KG1 (cell line): ENCODE measurements around the gene PPP1R13B.
"Not testable (repeated sequence)": the region's sequence is repeated elsewhere in the genome, so short reads cannot be mapped to it uniquely, and the experiment has no call there.

Experiments used
- DNase-seq: peaks from one replicate; lab custom pipeline; 2025; lab: John Stamatoyannopoulos, UW

PPP1R13B gene

GRCh38 chr14:103834956-103835355, 12.4 kb downstream of the PPP1R13B start:
- DNase-seq, result no peak

DNA sequence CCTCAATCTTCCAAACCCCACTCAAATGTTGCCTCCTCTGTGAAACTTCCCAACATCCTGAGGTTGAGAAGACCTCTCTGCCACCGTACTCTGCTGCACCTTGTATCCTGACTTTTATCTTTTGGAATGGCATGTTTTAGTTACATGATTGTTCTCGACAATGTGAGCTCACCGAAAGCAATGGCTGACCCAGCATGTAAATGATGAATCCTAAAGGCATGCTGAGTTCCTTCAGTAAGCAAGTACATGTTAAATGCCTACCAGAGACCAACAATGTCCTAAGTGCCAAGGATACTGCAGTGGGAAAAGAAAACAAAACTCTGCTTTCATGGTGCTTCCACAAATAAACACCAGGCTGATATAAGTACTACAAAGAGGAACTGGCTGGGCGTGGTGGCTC, 13.7 kb downstream of the PPP1R13B start:
- no peak for DNase-seq

GRCh38 chr14:103832046-103832445, 15.3 kb downstream of the PPP1R13B start:
- no peak for DNase-seq

DNA sequence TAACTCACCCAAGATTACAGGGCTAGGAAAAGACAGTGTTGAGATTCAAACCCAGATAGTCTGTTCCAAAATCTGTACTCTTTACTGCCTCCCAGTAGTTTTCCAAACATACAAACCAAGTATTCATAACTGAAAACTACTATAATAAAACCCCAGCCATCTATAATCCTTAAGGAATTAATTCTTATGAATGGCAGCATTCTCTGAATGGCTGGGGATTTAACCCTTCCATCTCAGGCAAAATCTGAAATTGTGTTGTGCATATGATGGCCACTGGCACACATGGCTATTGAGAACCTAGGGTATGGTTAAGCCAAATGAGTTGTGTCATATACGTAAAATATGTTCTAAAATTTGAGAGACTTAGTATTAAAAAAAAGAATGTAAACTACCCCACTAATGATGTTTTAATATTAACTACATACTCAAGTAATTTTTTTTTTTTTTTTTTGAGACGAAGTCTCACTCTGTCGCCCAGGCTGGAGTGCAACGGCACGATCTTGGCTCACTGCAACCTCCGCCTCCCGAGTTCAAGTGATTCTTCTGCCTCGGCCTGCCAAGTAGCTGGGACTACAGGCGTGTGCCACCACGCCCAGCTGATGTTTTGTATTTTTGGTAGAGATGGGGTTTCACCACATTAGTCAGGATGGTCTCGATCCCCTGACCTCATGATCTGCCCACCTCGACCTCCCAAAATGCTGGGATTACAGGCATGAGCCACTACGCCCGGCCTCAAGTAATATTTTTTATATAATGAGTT, 16.7 kb downstream of the PPP1R13B start:
- DNase-seq, result no peak

GRCh38 chr14:103828315-103828967, 18.9 kb downstream of the PPP1R13B start:
- DNase-seq, result no peak

GRCh38 chr14:103825101-103825500, 22.3 kb downstream of the PPP1R13B start:
- no peak for DNase-seq

GRCh38 chr14:103820908-103821307, 26.5 kb downstream of the PPP1R13B start:
- no peak for DNase-seq

DNA sequence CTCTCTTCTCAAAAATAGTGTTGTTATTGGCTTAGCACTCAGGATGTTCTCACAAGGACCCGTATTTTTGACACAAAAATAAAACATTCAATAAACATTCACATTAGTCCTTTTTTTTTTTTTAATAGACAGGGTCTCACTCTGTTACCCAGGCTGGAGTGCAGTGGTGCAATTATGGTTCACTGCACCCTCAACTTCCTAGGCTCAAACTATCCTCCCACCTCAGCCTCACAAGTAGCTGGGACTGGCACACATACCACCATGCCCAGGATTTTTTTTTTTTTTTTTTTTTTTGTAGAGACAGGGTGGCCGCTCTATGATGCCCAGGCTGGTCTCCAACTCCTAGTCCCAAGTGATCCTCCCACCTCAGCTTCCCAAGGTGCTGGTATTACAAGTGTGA, 27.0 kb downstream of the PPP1R13B start:
- DNase-seq, result no peak

DNA sequence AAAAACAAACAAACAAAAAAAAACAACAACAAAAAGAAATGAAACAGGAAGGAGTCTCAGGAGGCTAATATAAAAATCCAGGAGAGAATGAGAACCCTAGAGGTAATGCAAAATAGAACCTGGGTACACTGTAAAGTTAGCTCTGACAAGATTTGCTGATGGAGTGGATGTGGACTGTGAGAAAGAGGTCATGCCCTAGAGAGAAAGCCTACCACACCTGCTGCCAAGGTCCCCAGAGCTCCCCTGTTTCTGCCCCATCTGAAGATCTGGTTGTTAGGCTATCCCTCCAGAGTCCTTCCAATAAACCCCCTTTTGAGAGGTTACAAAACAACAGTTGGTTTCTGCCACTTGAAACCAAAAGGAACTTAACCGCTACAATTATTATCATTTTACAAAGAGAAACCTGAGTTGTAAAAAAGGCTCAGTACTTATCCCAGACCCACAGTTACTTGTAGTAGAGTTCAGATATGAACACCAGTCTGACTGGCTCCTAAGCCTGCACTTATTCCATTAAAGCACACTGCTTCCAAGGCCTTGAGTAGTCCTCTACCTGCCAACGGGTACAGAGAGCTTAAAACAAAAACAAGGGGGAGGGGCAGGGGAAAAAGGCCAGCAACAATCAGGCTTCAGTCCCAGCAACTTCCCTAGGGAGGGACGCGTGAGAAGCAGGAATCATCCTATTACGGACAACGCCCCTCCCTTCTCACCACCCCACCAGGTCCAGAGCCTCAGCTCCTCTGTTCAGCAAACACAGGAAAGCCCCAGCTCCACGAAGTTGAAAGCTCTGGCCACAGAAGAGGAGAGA, 27.7 kb downstream of the PPP1R13B start:
- DNase-seq, result no peak

GRCh38 chr14:103818870-103819269, 28.5 kb downstream of the PPP1R13B start:
- no peak for DNase-seq

DNA sequence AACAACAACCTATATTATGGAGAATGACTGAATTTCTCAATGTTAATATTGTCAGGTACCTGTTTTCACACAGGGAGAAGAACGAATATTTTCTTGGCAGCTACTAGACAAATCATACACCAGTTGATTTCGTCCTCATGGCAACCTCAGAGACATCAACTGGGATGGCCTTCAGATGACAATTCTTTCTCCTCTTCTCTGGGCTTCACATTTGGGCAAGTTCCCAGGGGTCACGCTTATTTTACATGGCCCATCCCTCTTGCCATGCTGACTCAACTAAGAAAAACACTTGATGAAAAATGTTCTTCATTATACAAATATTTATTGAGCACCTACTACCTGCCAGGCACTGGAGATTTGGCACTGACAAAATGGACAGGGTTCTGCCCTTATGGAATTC, 29.0 kb downstream of the PPP1R13B start:
- DNase-seq, result no peak

- no peak for DNase-seq
Observed at GRCh38 chr14:103817595-103817994, 29.8 kb downstream of the PPP1R13B start.

DNA sequence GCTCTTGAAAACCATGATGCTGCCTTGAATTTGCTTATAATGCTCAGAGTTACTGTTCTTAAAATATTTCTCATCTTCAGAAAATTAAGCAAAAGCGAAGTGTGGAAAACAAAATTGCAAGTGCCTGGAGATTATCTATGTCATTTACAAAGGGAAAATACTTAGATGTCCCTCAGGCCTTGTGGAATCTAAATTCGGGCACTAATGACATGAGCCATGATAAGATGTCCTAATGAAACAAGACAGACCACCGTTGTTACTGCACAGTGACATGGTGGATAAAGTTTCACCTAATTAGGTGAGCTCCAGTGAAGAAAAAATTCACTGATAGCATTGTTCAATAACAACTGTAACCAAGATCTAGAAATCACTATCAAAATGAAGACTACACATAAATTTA, 30.4 kb downstream of the PPP1R13B start:
- no peak for DNase-seq

DNA sequence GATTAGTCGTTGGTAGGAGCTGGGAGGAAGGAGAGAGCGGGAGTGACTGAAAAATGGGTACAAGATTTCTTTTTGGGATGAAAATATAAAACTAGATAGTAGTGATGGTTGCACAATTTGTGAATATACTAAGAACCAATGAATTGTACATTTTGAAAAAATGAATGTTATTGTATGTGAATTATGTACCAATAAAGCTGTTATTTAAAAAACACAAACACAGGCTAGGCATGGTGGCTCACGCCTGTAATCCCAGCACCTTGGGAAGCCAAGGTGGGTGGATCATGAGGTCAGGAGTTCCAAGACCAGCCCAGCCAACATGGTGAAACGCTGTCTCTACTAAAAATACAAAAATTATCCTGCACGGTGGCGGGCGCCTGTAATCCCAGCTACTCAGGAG, 32.1 kb downstream of the PPP1R13B start:
- DNase-seq, result no peak

- DNase-seq, result no peak
Observed at GRCh38 chr14:103811189-103811588, 36.2 kb downstream of the PPP1R13B start.

GRCh38 chr14:103808403-103809001, 38.9 kb downstream of the PPP1R13B start:
- peak; percentile 42 for DNase-seq

DNA sequence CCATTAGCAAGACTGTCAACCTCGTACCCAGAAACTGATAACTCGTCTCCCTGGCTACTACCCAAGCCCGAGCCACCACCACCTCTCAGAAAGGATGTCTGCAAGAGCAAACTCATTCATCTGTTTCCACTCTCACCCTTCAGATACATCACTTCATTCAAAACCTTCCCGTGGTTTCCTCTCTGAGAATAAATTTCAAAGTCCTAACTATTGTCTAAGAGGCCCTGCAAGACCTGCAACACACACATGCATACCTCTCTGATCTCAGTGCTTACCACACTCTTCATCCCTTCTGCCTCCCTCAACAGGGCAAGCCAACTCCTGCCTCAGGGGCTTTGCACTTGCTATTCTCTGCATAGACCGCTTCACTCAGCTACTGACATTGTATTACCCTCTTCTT, 40.6 kb downstream of the PPP1R13B start:
- no peak for DNase-seq

DNA sequence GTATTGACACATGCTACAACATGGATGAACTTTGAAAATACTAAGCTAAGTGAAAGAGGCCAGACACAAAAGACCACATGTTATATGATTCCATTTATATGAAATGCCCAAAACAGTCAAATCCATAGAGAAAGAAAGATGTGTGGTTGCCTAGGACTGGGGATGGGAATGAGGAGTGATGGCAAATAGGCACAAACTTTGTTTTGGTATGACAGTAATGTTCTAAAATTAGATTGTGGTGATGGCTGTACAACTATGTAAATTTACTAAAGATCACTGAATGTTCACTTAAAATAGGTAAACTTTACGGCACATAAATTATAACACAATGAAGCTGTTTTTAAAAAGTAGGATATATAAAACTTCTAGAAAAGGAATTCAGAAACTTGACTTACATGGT, 41.7 kb downstream of the PPP1R13B start:
- no peak for DNase-seq

DNA sequence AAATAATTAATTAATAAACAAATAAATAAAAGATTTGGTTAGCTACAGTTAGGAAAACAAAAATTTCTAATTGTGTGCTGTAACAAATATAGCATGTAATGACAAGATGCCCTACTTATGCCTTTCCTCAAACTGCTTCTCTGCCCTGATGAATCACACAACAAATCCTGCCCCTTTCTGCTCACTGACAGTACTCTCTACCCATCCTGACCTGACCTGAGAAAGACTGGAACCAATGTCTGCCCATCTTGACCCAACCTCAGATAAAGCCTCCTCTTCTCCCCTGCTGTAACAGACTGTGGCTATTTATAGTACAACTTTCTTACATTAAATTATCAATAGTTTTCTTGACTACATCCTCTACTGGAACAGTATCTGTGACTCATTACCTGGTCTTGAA, 43.7 kb downstream of the PPP1R13B start:
- no peak for DNase-seq

- no peak for DNase-seq
Observed at GRCh38 chr14:103802356-103802755, 45.0 kb downstream of the PPP1R13B start.

GRCh38 chr14:103801459-103801858, 45.9 kb downstream of the PPP1R13B start:
- no peak for DNase-seq

- DNase-seq, result not testable (repeated sequence)
Observed at GRCh38 chr14:103793192-103793591, 54.2 kb downstream of the PPP1R13B start.

GRCh38 chr14:103788086-103788485, 59.3 kb downstream of the PPP1R13B start:
- DNase-seq, result no peak
